Measurements from ENCODE around the gene CACNG4.

The CACNG4 gene

GRCh38 chr17:66923886-66924285, 40.6 kb upstream of the CACNG4 start:
- no peak for TF ChIP-seq CTCF (IDR thresholded peaks at IDR 0.05; ENCODE audit: borderline replicate concordance, insufficient read depth, low read depth, low read length)
- no peak overlapping the region for H3K4me3 ChIP-seq (ENCODE audit: low read depth, low read length)

- no peak overlapping the region for H3K4me3 ChIP-seq (ENCODE audit: low read depth, low read length)
- TF ChIP-seq CTCF (IDR thresholded peaks at IDR 0.05; ENCODE audit: borderline replicate concordance, insufficient read depth, low read depth, low read length) = no peak
Observed at GRCh38 chr17:66925811-66926500, 38.6 kb upstream of the CACNG4 start.

GRCh38 chr17:66928949-66929348, 35.6 kb upstream of the CACNG4 start:
- H3K4me3 ChIP-seq (ENCODE audit: low read depth, low read length) = no peak overlapping the region
- TF ChIP-seq CTCF (IDR thresholded peaks at IDR 0.05; ENCODE audit: borderline replicate concordance, insufficient read depth, low read depth, low read length) = no peak

- H3K4me3 ChIP-seq (ENCODE audit: low read depth, low read length) = no peak overlapping the region
- TF ChIP-seq CTCF (IDR thresholded peaks at IDR 0.05; ENCODE audit: borderline replicate concordance, insufficient read depth, low read depth, low read length) = no peak
Observed at GRCh38 chr17:66929591-66929990, 34.9 kb upstream of the CACNG4 start.

GRCh38 chr17:66930933-66931332, 33.6 kb upstream of the CACNG4 start:
- H3K4me3 ChIP-seq (ENCODE audit: low read depth, low read length) = no peak overlapping the region
- TF ChIP-seq CTCF (IDR thresholded peaks at IDR 0.05; ENCODE audit: borderline replicate concordance, insufficient read depth, low read depth, low read length) = no peak

- TF ChIP-seq CTCF (IDR thresholded peaks at IDR 0.05; ENCODE audit: borderline replicate concordance, insufficient read depth, low read depth, low read length) = no peak
- no peak overlapping the region for H3K4me3 ChIP-seq (ENCODE audit: low read depth, low read length)
Observed at GRCh38 chr17:66932311-66932710, 32.2 kb upstream of the CACNG4 start.

- H3K4me3 ChIP-seq (ENCODE audit: low read depth, low read length) = no peak overlapping the region
- no peak for TF ChIP-seq CTCF (IDR thresholded peaks at IDR 0.05; ENCODE audit: borderline replicate concordance, insufficient read depth, low read depth, low read length)
Observed at GRCh38 chr17:66934040-66934439, 30.5 kb upstream of the CACNG4 start.
